Mammary epithelial cell (primary cell): Measurements from ENCODE around the gene ACTR1B.

Experiments used
- EZH2 ChIP-seq: IDR thresholded peaks from 2 replicates; pipeline ENCODE4 v1.6.1; 2012; ENCODE audit warnings: low read length, inconsistent platforms, borderline replicate concordance
- TF ChIP-seq, protein P1 (sequence below), 2 donors: IDR thresholded peaks in 1 of 2; conservative IDR thresholded peaks in 1 of 2; 2 replicates each; pipeline ENCODE4 v1.5.1; 2011 to 2012; ENCODE audit warnings: inconsistent platforms in 2 of 2, low read length in 2 of 2, mild to moderate bottlenecking in 2 of 2, control low read depth in 1 of 2, low read depth in 1 of 2; ENCODE audit not compliant: insufficient read depth in 1 of 2; ENCODE audit errors: extremely low read depth in 1 of 2

DNA sequence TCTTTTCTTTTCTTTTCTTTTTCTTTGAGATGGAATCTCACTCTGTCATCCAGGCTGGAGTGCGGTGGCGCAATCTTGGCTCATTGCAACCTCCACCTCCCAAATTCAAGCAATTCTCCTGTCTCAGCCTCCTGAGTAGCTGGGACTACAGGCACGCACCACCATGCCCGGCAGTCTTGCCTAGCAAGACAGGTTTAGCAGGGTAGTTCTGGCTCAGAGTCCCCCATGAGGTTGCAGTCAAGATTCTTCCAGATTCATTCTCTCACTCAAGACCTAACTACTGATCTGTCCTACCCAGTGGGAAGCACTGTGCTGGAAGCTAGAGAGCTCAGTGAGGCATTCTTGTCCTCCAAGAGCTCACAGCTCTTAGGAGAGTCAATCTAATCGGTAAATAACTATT, 31.9 kb upstream of the ACTR1B start:
- TF ChIP-seq, protein P1, sequence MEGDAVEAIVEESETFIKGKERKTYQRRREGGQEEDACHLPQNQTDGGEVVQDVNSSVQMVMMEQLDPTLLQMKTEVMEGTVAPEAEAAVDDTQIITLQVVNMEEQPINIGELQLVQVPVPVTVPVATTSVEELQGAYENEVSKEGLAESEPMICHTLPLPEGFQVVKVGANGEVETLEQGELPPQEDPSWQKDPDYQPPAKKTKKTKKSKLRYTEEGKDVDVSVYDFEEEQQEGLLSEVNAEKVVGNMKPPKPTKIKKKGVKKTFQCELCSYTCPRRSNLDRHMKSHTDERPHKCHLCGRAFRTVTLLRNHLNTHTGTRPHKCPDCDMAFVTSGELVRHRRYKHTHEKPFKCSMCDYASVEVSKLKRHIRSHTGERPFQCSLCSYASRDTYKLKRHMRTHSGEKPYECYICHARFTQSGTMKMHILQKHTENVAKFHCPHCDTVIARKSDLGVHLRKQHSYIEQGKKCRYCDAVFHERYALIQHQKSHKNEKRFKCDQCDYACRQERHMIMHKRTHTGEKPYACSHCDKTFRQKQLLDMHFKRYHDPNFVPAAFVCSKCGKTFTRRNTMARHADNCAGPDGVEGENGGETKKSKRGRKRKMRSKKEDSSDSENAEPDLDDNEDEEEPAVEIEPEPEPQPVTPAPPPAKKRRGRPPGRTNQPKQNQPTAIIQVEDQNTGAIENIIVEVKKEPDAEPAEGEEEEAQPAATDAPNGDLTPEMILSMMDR (conservative IDR thresholded peaks at IDR 0.05 in 1 of 2, IDR thresholded peaks at IDR 0.05 in 1 of 2; ENCODE audit: extremely low read depth in 1 of 2, insufficient read depth in 1 of 2, low read depth in 1 of 2, low read length in 2 of 2), result no peak
- TF ChIP-seq EZH2, result no peak
